Measurements from ENCODE around the gene FBN1. TPM values are rescaled to one million over a fixed set of nuclear protein-coding genes. Genes with fewer than 3 reads are reported as not detected.

The FBN1 gene
- total and polyA plus RNA-seq, 10 of the 15 experiments (the other 5 are each of a cell fraction or from before 2014, with no cell fraction given), result 2.2 to 15.3 (median 7.0) TPM

DNA sequence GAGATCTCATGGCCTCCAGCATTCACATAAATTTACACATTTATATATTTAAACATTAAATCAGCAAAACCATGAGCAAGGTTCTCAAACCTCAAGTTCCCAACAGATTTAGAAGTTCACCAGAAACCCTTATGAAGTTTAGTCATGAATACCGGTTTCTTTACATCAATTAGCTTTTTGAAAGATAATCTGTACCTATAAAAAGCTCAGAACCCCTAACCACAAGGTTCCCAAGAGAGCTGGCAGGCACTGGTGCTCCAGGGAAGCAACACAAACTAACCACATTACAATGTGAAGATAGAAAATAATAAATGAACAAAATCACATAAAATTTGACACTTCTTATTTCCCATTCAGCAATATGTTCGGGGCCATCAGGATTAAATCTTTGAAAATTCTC lies 150.9 kb downstream of the FBN1 start (continued):
- TF ChIP-seq, protein P1, sequence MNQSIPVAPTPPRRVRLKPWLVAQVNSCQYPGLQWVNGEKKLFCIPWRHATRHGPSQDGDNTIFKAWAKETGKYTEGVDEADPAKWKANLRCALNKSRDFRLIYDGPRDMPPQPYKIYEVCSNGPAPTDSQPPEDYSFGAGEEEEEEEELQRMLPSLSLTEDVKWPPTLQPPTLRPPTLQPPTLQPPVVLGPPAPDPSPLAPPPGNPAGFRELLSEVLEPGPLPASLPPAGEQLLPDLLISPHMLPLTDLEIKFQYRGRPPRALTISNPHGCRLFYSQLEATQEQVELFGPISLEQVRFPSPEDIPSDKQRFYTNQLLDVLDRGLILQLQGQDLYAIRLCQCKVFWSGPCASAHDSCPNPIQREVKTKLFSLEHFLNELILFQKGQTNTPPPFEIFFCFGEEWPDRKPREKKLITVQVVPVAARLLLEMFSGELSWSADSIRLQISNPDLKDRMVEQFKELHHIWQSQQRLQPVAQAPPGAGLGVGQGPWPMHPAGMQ (IDR thresholded peaks at IDR 0.05; ENCODE audit: borderline replicate concordance), result no peak
- TF ChIP-seq RB1 (IDR thresholded peaks at IDR 0.05; ENCODE audit: borderline replicate concordance), result no peak
- TF ChIP-seq, protein P2, sequence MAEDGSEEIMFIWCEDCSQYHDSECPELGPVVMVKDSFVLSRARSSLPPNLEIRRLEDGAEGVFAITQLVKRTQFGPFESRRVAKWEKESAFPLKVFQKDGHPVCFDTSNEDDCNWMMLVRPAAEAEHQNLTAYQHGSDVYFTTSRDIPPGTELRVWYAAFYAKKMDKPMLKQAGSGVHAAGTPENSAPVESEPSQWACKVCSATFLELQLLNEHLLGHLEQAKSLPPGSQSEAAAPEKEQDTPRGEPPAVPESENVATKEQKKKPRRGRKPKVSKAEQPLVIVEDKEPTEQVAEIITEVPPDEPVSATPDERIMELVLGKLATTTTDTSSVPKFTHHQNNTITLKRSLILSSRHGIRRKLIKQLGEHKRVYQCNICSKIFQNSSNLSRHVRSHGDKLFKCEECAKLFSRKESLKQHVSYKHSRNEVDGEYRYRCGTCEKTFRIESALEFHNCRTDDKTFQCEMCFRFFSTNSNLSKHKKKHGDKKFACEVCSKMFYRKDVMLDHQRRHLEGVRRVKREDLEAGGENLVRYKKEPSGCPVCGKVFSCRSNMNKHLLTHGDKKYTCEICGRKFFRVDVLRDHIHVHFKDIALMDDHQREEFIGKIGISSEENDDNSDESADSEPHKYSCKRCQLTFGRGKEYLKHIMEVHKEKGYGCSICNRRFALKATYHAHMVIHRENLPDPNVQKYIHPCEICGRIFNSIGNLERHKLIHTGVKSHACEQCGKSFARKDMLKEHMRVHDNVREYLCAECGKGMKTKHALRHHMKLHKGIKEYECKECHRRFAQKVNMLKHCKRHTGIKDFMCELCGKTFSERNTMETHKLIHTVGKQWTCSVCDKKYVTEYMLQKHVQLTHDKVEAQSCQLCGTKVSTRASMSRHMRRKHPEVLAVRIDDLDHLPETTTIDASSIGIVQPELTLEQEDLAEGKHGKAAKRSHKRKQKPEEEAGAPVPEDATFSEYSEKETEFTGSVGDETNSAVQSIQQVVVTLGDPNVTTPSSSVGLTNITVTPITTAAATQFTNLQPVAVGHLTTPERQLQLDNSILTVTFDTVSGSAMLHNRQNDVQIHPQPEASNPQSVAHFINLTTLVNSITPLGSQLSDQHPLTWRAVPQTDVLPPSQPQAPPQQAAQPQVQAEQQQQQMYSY (CRISPR knock-in tag; IDR thresholded peaks at IDR 0.05), result no peak

DNA sequence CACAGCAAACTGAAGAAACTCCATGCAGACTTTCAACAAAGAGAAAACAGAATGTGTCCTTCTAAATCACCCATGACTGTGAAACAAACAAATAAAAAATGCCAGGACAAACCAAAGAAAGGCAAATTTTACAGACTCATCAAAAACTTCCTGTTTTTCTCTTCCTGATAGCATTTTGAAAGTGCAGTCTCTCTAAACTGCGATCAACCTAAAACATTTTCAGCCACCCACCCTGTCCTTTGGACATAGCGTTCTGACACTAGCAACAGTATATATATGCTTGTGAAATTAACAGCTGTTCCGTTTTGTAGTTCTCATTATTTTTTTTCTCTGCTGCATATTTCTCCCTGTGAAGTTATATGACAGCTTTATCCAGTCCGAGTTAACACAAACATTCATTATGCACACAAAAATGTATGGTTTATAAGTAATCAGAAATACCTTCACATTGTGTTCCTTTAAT lies 151.7 kb downstream of the FBN1 start:
- Histone ChIP-seq H3K9ac (ENCODE audit: control insufficient read depth, insufficient read depth, low read length) (no peak overlapping the region), H3K27me3 (replicated peaks in 1 of 2; ENCODE audit: control insufficient read depth in 2 of 2, insufficient read depth in 2 of 2, low read length in 1 of 2) (no peaks in the 10 kb centered on the region), H3K4me1 (ENCODE audit: control insufficient read depth, insufficient read depth, low read length) (no peaks in the 10 kb centered on the region; the same call in 1 of the 2 replicates), H3K79me2 (ENCODE audit: control insufficient read depth, insufficient read depth, low read length) (no peaks in the 10 kb centered on the region), H3K9me3 (replicated peaks; ENCODE audit: control insufficient read depth, insufficient read depth, low read length) (no peaks in the 10 kb centered on the region), H4K20me1 (ENCODE audit: control insufficient read depth, insufficient read depth) (no peaks in the 10 kb centered on the region), H3K27ac (ENCODE audit: control insufficient read depth, insufficient read depth) (no peak overlapping the region), H3K36me3 (ENCODE audit: control insufficient read depth in 2 of 2, insufficient read depth in 2 of 2, low read length in 1 of 2) (peaks cover 0 to 3% of the 10 kb centered on the region in 2 experiments; a peak in 2 of 4 replicates), H3K4me3 (no peak overlapping the region), H2AFZ (ENCODE audit: control insufficient read depth, low read depth, low read length) (no peak overlapping the region), H3K4me2 (ENCODE audit: control insufficient read depth, insufficient read depth) (no peak overlapping the region)
- in situ Hi-C loops (cut with MboI) (no loop called here), intact Hi-C loops (cut with micrococcal nuclease; ENCODE audit: unreplicated experiment) (no loop called here)
- TF ChIP-seq MEF2B (IDR thresholded peaks at IDR 0.05; ENCODE audit: partially characterized antibody, poor library complexity, severe bottlenecking), result no peak
- TF ChIP-seq, protein P3, sequence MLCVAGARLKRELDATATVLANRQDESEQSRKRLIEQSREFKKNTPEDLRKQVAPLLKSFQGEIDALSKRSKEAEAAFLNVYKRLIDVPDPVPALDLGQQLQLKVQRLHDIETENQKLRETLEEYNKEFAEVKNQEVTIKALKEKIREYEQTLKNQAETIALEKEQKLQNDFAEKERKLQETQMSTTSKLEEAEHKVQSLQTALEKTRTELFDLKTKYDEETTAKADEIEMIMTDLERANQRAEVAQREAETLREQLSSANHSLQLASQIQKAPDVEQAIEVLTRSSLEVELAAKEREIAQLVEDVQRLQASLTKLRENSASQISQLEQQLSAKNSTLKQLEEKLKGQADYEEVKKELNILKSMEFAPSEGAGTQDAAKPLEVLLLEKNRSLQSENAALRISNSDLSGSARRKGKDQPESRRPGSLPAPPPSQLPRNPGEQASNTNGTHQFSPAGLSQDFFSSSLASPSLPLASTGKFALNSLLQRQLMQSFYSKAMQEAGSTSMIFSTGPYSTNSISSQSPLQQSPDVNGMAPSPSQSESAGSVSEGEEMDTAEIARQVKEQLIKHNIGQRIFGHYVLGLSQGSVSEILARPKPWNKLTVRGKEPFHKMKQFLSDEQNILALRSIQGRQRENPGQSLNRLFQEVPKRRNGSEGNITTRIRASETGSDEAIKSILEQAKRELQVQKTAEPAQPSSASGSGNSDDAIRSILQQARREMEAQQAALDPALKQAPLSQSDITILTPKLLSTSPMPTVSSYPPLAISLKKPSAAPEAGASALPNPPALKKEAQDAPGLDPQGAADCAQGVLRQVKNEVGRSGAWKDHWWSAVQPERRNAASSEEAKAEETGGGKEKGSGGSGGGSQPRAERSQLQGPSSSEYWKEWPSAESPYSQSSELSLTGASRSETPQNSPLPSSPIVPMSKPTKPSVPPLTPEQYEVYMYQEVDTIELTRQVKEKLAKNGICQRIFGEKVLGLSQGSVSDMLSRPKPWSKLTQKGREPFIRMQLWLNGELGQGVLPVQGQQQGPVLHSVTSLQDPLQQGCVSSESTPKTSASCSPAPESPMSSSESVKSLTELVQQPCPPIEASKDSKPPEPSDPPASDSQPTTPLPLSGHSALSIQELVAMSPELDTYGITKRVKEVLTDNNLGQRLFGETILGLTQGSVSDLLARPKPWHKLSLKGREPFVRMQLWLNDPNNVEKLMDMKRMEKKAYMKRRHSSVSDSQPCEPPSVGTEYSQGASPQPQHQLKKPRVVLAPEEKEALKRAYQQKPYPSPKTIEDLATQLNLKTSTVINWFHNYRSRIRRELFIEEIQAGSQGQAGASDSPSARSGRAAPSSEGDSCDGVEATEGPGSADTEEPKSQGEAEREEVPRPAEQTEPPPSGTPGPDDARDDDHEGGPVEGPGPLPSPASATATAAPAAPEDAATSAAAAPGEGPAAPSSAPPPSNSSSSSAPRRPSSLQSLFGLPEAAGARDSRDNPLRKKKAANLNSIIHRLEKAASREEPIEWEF (IDR thresholded peaks at IDR 0.05; ENCODE audit: insufficient replicate concordance, low read depth, low read length), result no peak
- no peak for TF ChIP-seq IRF4 (IDR thresholded peaks at IDR 0.05; ENCODE audit: low read depth, low read length)
- TF ChIP-seq SMAD1 (IDR thresholded peaks at IDR 0.05; ENCODE audit: low read depth, partially characterized antibody), result no peak
- TF ChIP-seq JUNB (IDR thresholded peaks at IDR 0.05), result no peak
- TF ChIP-seq STAT1 (conservative IDR thresholded peaks at IDR 0.05), result no peak
- TF ChIP-seq YY1 (IDR thresholded peaks at IDR 0.05; ENCODE audit: low read depth, low read length), result no peak
- no peak for TF ChIP-seq SP1 (IDR thresholded peaks at IDR 0.05; ENCODE audit: low read depth, low read length)
- TF ChIP-seq CHD1 (IDR thresholded peaks at IDR 0.05; ENCODE audit: low read depth, low read length), result no peak
- SMC1A ChIA-PET (ENCODE audit: uncharacterized antibody, unreplicated experiment), result interaction anchor here (0.7 to 1.7 kb wide), 3 partner anchors 9 to 38 kb away, joined by 3 to 4 read pairs (median 3); no protein-coding TSS in a partner anchor
- FAIRE-seq (no peak), ATAC-seq (no peak), DNase-seq (ENCODE audit: low read depth, low spot score) (no peak)
- CTCF ChIA-PET, result interaction anchor here (1.1 kb wide), 1 partner anchor 42 kb away, joined by 3 read pairs; no protein-coding TSS in a partner anchor
- BruUV-seq (replicated peaks), result no TSS peak
- POLR2A ChIA-PET, result no interaction called here
- 97% methylated on average over 4 of the region's 4 CpGs for WGBS (ENCODE audit: insufficient coverage, insufficient replicate concordance, low lambda C conversion rate, missing lambda C conversion rate)
- RAD21 ChIA-PET (ENCODE audit: unreplicated experiment), result no interaction called here
